GM19463 (cell line): Measurements from ENCODE around the gene SRD5A1.

Experiments
- ATAC-seq: cut with Tn5 transposase; IDR thresholded peaks from one replicate; pipeline ENCODE4 v1.9.1; 2021; ENCODE audit warnings: mild to moderate bottlenecking, moderate library complexity; ENCODE audit not compliant: unreplicated experiment

The SRD5A1 gene

DNA sequence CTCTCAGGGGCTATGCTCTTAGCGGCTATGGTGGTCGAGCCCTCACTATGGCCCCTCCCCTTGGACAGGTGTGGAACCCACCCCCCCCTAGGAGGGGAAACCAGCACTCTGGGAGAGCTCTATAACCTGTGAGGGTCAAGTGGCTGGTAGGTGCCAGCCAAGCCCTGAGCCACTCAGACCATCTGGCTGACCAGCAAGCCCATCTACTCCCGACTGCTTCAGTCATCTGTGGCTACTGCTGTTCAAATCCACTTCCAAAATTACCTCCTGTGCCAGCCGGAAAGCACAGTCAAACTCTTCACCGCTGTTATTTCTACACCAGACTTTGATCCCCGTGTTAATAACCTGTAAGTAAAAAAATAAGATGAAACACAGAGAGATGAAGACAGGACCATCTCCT is 28.9 kb upstream of the SRD5A1 start:
- no peak for ATAC-seq

DNA sequence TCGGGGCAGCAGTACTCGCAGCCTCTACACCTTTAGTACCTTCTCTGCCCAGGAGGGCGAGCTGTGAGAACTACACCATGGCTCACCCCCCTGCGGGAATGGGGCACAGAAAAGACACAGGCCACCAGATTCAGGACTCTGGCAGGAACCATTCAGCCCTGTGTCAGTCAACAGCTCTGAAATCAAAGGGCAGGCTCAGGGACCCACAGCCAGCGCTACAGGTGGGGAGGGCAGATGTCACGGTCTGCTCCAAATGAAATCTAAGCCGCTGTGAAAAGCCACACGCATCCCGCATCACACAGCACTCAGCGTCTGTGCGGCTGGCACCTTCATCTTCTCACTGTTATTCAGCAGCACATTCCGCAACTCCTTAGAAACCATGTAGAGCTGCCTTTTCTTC is 28.3 kb upstream of the SRD5A1 start:
- ATAC-seq, result no peak

DNA sequence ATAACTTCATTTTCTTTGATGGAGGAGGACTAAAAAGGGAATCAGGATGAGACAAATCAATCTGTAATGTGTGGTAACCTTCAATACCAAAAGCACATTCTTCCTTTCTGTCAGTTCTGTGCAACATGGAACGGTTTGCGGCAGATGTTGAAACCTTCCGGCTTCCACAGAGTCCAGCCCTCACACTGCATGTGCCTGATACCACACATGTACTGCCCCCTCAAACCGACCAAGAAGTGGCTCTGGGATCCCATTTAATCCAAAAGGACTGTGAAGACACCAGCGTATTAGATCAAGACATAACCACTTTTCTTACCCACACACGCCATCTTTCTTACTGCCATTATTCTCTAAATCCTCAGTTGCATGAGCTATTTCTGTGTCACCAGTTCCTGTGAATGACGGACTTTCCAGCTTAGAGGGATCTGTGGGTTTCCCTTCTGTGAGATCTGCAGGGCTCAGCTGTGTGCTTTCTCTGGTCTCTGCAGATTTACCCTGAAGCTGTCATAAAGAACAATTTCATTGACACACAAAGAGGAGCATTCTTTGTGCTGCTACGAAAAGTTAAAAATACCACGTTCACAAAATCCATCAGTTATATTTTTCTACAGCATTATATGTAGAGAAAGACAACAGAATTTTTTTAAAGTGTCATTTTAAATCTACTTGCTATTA is 26.2 kb upstream of the SRD5A1 start:
- no peak for ATAC-seq

DNA sequence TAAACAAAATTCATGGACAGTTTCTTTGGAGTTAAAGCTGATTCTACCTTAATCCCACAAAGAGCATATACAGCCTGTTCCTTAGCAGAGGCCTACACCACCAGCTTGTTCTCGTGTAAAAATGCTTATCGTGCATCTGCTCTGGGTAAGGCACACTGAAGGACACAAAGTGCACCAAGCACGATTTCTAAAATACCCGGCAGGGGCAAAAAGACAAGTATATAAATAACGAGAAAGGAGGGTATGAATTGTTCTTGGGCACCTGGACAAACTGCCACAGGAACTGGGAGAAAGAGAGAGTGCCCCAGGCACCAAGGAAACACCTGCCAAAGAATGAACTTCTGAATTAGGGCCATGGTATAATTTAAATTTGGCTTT is 25.7 kb upstream of the SRD5A1 start:
- ATAC-seq, result no peak

DNA sequence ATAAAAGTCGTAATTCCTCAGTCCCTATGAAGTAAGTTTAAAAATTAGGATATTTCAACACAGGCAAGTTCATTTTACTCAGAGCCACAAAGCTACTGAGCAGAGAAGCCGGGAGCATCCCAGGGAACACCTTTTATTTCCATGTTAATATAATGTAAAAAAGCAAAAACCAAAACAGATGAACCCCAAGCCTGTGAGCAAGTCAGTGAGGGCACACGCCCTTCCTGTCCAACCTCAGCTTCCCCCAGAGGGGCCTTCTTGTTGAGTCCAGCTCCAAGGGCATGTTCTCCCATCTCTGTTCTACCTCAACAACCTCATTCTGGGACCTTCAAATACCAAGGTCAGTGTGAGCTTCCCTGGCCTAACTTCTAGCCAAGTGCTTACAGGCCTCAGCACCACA is 25.2 kb upstream of the SRD5A1 start:
- ATAC-seq, result no peak

DNA sequence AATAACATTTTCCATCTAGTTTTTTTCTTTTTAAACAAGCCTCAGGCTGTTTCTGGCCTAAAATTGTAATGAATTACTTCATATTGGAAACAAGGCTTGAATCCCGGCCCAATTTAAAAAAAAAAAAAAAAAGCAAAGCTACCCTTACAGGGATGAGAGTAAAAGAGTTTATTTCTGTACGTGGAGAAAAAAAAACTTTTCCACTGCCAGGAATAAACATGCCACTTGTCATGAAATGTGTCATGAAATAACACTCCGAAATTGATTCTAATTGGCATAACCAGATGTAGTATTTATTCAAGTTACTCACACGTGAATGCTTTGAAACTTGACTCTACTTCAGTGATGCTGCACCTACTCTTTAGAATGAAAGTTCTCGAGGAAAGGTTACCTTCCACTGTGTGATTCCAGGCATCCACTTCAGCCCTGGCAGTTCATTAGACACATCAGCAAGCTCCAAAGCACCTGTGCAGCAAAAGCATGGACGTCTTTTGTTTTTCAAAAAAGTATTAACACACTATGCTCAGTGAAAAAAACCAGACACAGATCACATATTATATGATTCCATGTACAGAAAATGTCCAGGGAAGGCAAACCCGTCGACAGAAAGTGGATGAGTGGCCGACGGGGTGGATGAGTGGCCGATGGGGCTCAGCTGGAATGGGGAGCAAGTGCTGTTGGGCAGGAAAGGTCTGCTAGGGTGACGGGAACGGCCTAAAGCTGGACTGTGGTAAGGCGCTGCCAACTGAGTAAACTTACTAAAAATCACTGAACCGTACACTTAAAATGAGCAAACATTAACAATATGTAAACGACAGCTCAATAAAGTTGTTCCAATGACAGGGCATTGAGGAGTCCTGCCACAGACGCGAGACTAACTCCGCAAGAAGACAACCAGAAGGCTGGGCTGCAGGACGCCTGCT is 21.6 kb upstream of the SRD5A1 start:
- ATAC-seq, result no peak

DNA sequence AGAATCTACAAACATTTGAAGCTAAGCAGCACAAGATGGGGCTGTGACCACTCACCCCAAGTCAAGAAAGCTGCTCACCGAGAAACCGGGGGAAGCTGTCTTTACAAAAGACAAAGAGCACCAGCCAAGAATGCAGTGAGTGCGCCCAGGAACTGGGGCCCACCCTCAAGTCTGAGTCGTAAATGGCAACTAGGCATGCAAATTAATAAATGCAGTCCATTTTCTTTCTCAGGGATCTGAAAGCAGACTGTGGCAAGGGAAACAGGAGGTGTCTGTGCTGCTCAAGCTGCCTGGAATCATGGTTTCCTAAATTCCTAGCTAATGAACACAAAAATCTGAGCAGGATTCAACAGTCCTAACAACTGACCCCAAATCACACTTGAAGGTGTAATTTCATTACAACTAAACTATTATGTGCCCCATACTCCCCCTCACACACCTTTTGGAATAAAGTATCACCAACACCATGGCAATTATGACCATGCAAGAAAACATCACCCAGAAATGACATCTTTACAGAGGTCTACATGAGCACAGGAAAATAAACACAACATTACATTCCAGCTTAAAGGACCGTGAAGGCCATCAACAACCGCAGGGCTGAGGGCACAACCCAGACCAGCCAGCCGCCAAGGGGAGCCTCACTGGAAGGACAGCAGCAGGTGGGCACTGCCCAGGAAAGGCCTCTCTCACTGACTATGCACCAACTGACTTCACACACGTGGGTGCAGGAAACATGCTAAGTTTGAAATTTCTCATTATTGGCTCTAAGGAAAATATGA is 18.0 kb upstream of the SRD5A1 start:
- no peak for ATAC-seq

DNA sequence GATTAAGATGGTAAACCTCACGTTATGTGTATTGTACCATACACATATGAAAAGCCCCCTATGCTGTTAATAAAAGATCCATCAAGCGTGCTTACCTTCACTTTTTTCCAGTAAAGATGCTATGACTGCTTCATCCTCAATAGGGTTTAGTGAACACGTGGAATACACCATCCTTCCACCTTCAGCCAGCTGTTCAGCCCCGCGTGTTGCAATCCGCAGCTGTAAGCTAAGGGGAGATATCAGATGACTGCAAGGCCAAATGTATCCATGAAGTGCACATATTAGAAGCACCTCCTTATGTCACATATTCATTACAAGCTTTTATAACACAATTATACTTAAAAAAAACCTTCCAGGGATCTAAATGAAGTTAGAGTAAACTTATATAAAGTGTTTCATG is 16.6 kb upstream of the SRD5A1 start:
- ATAC-seq, result no peak

DNA sequence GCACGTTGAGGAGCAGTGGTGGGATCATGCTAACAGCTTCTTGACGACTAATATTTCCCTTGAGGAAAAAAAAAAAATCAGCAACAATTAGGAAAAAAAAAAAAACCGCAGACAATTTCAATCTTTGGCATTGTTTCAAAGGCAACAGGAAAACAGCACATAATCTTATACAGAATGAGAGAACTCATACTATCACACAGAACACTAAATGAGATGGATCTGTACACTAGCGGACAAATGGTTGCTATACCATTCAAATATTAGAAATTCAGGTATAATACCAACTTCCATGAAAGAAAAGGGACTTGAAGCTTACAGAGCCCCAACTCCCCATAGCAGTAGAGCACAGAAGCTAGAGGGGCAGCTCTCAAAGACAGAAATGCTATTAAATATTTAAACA is 10.0 kb upstream of the SRD5A1 start:
- ATAC-seq, result no peak

DNA sequence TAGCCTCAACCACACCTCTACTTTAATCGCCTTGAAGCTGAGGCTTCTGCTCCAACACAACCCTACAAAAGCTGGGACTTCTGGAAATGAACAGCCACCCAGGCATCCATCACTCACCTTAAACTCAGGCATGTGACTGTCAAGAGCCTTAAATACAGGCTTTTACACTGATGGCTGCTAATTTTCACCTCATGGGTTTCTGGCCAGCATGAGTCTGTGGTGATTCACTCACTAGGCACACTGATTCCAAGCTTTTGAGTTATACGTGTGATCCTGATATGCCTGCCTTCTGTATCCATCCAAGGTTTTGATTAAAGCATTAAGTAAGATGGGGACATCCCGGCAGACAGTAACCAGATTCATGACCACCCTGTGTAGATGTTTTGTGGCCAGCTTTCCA is 9.3 kb upstream of the SRD5A1 start:
- no peak for ATAC-seq

DNA sequence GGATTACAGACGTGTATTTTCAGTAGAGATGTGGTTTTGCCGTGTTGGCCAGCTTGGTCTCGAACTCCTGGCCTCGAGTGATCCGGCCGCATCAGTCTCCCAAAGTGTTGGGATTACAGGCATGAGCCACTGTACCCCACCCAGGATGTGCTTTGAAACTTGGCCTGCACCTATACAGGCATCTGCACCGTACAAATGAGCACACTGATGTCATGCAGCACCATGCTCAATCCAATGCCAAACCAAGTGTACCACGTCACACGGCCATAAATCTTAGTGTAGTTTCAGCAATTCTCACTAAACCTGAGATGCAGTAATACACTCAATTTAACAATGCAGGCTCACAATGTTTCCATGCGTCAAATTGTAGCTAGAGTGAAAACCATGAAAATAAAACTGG is 6.7 kb upstream of the SRD5A1 start:
- ATAC-seq, result no peak

DNA sequence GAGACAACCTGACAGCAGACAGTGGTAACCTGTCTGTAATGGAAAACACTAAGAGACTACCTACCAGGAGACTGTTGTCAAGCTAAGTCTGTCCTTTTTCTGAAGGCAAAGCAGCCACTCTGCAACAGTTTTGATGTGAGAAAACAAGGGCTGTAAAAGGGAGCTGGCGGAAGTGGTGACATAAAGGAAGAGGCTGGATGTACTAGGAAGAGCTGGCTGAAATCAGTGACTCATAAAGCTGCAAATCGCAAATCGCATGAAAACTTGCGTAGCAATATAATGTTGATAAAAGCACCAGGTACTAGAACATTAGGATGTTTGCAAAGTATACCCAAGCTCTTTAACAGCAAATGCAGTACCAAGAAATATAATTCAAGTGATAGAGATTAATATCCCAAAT is 1.8 kb upstream of the SRD5A1 start:
- no peak for ATAC-seq

DNA sequence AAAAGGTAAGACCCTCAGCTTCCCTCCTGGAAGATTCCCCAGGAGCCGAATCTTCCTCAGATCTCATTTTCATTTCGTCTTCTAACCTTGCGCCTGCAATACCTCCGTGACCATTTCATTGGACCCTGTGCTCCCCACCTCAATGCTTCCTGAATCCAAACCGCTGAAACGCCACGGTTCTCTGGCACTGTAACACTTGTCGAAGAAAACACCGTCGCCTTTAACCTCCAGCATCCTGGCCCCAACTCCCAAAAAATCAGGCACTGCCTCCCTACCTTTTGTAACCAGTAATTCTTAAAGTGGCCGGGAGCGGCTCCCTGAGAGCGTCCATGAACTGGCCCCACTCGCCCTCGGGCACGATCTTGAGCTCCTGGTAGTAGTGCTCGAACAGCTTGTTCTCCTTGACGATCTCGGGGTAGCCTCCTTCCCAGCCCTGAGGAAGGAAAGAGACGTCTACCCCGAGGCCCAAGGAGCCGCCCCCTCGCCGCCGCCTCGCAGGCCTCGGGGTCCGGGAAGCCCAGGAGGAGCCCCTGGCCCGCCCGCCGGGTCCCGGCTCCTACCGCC is 834 bp upstream of the SRD5A1 start:
- peak; percentile 17 for ATAC-seq

DNA sequence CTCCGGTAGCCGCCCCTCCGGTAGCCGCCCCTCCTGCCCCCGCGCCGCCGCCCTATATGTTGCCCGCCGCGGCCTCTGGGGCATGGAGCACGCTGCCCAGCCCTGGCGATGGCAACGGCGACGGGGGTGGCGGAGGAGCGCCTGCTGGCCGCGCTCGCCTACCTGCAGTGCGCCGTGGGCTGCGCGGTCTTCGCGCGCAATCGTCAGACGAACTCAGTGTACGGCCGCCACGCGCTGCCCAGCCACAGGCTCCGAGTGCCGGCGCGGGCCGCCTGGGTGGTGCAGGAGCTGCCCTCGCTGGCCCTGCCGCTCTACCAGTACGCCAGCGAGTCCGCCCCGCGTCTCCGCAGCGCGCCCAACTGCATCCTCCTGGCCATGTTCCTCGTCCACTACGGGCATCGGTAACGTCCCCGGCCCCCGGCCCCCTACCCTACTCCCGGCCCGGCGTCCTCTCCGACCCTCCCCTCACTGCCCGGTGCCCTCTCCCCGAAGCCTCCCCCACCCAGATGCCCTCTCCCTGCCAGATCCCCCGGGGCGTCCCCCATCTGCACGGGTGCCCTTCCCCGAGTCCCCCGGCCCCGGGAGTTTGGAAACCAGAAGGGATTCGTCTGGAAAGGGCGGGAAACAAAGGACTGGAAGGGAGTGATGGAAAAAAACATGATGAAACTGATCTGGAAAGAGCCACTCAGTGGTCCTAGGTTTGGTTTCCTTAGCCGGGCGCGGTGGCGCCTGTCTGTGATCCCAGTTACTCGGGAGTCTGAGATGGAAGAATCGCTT is 417 bp downstream of the SRD5A1 start:
- peak; percentile 42 for ATAC-seq

DNA sequence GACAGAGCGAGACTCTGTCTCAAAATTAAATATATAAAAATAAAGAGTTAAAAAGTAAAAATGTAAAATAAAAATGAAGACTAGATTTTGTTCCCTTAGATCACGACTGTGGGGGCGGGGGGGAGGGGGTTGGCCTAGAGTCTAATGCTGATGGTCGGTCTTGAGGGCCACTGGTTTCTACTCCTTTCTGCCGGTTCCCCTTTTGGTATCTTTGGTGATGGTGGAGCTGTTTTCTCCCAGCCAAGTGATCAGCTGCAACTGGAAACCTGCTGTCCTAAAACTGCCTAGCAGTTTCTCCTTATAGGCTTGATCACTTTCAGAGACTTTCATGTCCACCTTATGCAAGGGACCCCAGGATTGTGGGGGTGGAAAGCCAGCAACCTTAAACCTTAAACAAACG is 1.1 kb downstream of the SRD5A1 start:
- no peak for ATAC-seq

DNA sequence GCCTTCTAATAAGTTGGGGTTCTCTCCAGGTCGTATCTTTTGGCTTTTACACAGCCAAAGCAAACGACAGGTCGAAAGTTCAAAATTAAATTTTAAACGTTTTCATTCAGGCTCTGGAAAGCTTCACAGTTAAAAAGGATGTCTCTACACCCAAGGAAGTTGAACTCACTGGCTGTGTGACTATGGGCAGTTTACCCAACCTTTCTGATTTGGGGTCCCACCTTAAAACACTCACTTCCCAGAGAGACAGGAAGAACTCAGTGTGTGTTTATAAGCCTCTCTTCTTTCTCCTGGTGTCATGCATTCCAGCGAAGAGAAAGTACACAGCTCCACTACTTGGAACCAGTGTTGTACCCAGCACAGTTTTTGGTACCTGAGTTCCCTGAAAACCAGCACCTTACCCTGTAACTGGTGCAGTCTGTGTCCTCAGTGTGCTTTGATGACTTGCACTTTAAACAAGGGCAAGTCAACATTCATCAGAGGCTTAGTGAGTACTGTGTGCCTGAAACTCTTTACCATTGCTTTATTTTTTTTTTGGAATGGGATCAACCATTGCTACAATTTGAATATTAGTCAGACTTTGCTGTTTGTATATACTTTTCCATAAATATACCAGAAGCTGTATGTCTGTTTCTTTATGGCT is 1.7 kb downstream of the SRD5A1 start:
- ATAC-seq, result no peak

DNA sequence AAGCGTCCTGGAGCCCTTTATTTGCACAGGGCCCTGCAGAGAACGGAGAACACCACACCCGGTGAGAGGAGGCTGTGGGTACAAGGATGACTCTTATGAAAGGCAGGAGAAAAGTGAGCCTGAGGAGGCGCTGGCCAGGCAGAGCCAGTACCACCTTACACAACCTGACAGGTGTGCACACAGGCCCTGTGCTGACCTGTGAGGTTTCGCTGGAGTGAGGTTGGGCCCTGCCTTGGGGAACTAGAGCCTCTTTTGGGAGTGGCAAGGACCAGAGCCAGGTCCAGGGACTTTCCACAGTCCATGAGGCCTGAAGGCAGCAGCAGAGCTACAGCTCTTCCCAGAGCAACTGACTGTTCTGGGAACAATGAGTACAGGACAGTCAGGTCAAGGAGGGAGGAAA is 3.1 kb downstream of the SRD5A1 start:
- no peak for ATAC-seq

DNA sequence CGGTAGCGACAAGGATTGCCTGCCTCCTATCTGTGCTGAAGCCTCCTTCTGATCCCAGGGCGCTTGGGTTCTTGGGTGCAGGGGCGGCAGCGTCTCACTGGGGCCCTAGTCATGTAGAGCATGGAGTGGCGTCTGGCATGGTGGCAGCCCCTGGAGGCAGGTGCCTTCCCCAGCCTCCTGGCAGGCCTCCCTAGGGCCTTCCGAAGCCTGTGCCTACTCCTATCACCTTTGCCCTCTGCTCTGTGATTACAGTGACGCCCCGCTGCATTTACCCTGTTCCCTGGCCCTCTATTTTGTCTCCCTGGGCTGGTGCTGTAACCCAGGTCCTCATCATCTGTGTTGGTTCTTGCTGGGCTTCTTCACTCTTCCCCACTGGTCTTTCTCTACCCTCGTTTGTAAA is 3.8 kb downstream of the SRD5A1 start:
- no peak for ATAC-seq

DNA sequence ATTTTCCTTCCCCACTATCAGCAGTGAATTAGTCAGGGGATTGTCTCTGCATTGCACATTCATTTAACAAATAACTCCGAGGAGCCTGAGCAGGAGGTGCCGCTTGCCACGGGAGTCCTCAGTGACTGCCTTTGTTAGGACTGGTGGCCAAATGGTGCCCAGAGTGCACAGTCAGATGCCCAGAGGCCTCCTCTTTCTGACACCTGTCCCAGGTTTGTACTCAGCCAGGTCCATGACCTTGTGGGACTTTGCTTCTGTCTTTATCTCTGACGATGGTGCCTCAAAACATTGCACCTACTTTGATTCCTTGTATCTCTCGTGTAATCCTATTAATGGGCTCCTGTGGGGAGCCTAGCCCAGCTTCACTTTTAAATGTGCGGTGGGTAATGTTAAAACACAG is 4.3 kb downstream of the SRD5A1 start:
- no peak for ATAC-seq

DNA sequence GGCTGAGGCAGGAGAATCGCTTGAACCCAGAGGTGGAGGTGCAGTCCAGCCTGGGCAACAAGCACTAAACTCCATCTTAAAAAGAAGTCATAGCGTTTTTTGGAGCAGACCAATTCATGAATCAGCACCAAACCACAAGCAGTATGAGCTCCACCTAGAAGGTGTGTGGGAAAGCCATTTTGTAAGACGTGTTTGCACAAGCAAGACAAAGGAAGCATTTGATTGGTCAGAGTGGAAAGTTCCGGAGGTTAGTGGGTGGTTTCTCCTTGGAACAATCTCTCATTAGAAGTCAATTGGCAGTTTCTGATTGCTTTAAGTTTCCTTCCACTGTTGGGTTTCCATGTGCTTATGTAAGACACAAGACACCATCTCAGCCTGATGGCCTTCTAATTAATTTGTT is 5.0 kb downstream of the SRD5A1 start:
- no peak for ATAC-seq
